Epithelial cell of esophagus (primary cell): Measurements from ENCODE around the gene CISD1.

Experiments used
- DNase-seq: peaks from one replicate; pipeline ENCODE4 v3.0.0; 2010; ENCODE audit warnings: low read depth
- H3K4me3 ChIP-seq: 2 replicates; pipeline ENCODE4 v1.5.1; 2011; ENCODE audit warnings: mild to moderate bottlenecking, low read length, control low read depth
- CTCF ChIP-seq: IDR thresholded peaks from 2 replicates; pipeline ENCODE4 v1.5.1; 2011; ENCODE audit warnings: low read depth, mild to moderate bottlenecking, low read length, control low read depth, inconsistent platforms; ENCODE audit not compliant: insufficient read depth; ENCODE audit errors: missing control alignments

CISD1 gene

GRCh38 chr10:58258977-58259692 is 9.8 kb upstream of the CISD1 start:
- no peak for DNase-seq
- TF ChIP-seq CTCF = peak; percentile 20
- no peak overlapping the region for H3K4me3 ChIP-seq

- no peak for DNase-seq
- H3K4me3 ChIP-seq = no peak overlapping the region
- no peak for TF ChIP-seq CTCF
Observed at GRCh38 chr10:58260334-58260733, 8.6 kb upstream of the CISD1 start.

- TF ChIP-seq CTCF = no peak
- no peak for DNase-seq
Observed at GRCh38 chr10:58262766-58263165, 6.2 kb upstream of the CISD1 start.

GRCh38 chr10:58264780-58265179 is 4.2 kb upstream of the CISD1 start:
- no peak for DNase-seq
- TF ChIP-seq CTCF = no peak
- H3K4me3 ChIP-seq = no peak overlapping the region

More at GRCh38 chr10:58262766-58263165, 6.2 kb upstream of the CISD1 start:
- no peak overlapping the region for H3K4me3 ChIP-seq

- TF ChIP-seq CTCF = no peak
- DNase-seq = no peak
- peak overlapping the region; percentile 77 for H3K4me3 ChIP-seq
Observed at GRCh38 chr10:58265249-58265648, 3.7 kb upstream of the CISD1 start.

GRCh38 chr10:58266003-58266825 is 2.7 kb upstream of the CISD1 start:
- DNase-seq = peak; percentile 78
- peak overlapping the region; percentile 77 for H3K4me3 ChIP-seq
- TF ChIP-seq CTCF = no peak
